ENCODE measurements around the gene WWOX.

- no peak for TF ChIP-seq POLR2A (IDR thresholded peaks at IDR 0.05; ENCODE audit: extremely low read depth, insufficient read length)
- TF ChIP-seq, protein P1, sequence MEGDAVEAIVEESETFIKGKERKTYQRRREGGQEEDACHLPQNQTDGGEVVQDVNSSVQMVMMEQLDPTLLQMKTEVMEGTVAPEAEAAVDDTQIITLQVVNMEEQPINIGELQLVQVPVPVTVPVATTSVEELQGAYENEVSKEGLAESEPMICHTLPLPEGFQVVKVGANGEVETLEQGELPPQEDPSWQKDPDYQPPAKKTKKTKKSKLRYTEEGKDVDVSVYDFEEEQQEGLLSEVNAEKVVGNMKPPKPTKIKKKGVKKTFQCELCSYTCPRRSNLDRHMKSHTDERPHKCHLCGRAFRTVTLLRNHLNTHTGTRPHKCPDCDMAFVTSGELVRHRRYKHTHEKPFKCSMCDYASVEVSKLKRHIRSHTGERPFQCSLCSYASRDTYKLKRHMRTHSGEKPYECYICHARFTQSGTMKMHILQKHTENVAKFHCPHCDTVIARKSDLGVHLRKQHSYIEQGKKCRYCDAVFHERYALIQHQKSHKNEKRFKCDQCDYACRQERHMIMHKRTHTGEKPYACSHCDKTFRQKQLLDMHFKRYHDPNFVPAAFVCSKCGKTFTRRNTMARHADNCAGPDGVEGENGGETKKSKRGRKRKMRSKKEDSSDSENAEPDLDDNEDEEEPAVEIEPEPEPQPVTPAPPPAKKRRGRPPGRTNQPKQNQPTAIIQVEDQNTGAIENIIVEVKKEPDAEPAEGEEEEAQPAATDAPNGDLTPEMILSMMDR (IDR thresholded peaks at IDR 0.05; ENCODE audit: low read depth, low read length) = no peak
Observed at GRCh38 chr16:78737630-78738029, 638.2 kb downstream of the WWOX start.

Data from NB4 (cell line).